H1 (cell line): ENCODE data around the gene TMEM140. TPM values are rescaled to one million over a fixed set of nuclear protein-coding genes. Genes with fewer than 3 reads are reported as not detected.

Experiments used
- BRCA1 ChIP-seq: IDR thresholded peaks from 2 replicates; pipeline ENCODE4 v1.6.1; 2012; ENCODE audit warnings: low read depth, low read length, improper control_type of control experiment
- CHD7 ChIP-seq: fragments of 300-600 bp; sonication (generic); IDR thresholded peaks from 2 replicates; pipeline ENCODE4 v1.7.1; 2012; ENCODE audit warnings: low read length, moderate library complexity, mild to moderate bottlenecking, inconsistent platforms; ENCODE audit not compliant: insufficient replicate concordance
- HDAC6 ChIP-seq: IDR thresholded peaks from one replicate; pipeline ENCODE4 v1.7.1; 2012; ENCODE audit warnings: low read depth, mild to moderate bottlenecking, inconsistent platforms, low read length, moderate library complexity
- JUND ChIP-seq: IDR thresholded peaks from 2 replicates; pipeline ENCODE4 v1.6.1; 2011; ENCODE audit warnings: mild to moderate bottlenecking, improper control_type of control experiment, low read length
- MAX ChIP-seq: IDR thresholded peaks from 2 replicates; pipeline ENCODE4 v1.6.1; 2012; ENCODE audit warnings: inconsistent platforms
- TAF7 ChIP-seq: optimal IDR thresholded peaks from 2 replicates; pipeline ENCODE3; 2011; ENCODE audit warnings: low read depth, mild to moderate bottlenecking, inconsistent platforms, low read length, moderate library complexity, borderline replicate concordance
- TBP ChIP-seq: IDR thresholded peaks from 2 replicates; pipeline ENCODE4 v1.6.1; 2011; ENCODE audit warnings: low read depth, low read length, improper control_type of control experiment
- USF2 ChIP-seq: IDR thresholded peaks from 2 replicates; pipeline ENCODE4 v1.6.1; 2011; ENCODE audit warnings: low read length, improper control_type of control experiment
- polyA plus RNA-seq, 7 experiments: library from polyadenylated mRNA; depleted of rRNA in 3 of 7; stranded (reverse) in 5 of 7; unstranded in 2 of 7; fragments of >200 nt in 5 of 7; fragments of 200-250 nt in 2 of 7; gene quantifications; 1 replicate in 5 of 7; 2 replicates in 1 of 7; 4 replicates in 1 of 7; pipeline versions ENCODE4 v1.2.1 to v1.2.3, GENCODE V29; 2011 to 2013; ENCODE audit warnings: missing spikeins in 2 of 7, mixed read lengths in 2 of 7
- total RNA-seq: library from RNA; stranded (reverse); fragmentation: NEBNext Ultra II Directional; extraction: Animal tissue kit (Norgen Biotek cat#: 25700); gene quantifications from 2 replicates; pipeline ENCODE4 v1.2.1, GENCODE V29; 2021

TMEM140 gene
- total and polyA plus RNA-seq, 2 of the 8 experiments (the other 6 are each of a cell fraction or from before 2014, with no cell fraction given) = not detected

GRCh38 chr7:135147341-135147898, 452 bp upstream of the TMEM140 start (continued):
- no peak for TF ChIP-seq CHD7
- TF ChIP-seq USF2 = no peak
- no peak for TF ChIP-seq TBP
- no peak for TF ChIP-seq HDAC6
- TF ChIP-seq JUND = no peak
- TF ChIP-seq BRCA1 = no peak
- no peak for TF ChIP-seq MAX
- TF ChIP-seq TAF7 = no peak
- TF ChIP-seq, all 59 proteins: peak for 0
